ENCODE data around the gene PDIA4.

PDIA4 gene

GRCh38 chr7:148964483-148965267 lies 63.6 kb downstream of the PDIA4 start:
- H3K4me3 ChIP-seq (ENCODE audit: low read depth, low read length), result no peak overlapping the region
- in situ Hi-C loops (cut with HindIII; ENCODE audit: low sequenced_read_pairs), result loop anchor here (10.0 to 25.0 kb wide), 2 partner anchors 377 to 460 kb away; partner anchors contain the start of gene C7orf33
- DNase-seq (ENCODE audit: low read depth), result no peak
- TF ChIP-seq CTCF (IDR thresholded peaks at IDR 0.05; ENCODE audit: low read depth, low read length, missing control alignments), result no peak

GRCh38 chr7:148963583-148964482 lies 64.5 kb downstream of the PDIA4 start:
- H3K4me3 ChIP-seq (ENCODE audit: low read depth, low read length), result peak overlapping the region; percentile 40
- DNase-seq (ENCODE audit: low read depth), result no peak
- in situ Hi-C loops (cut with HindIII; ENCODE audit: low sequenced_read_pairs), result loop anchor here (10.0 to 25.0 kb wide), 2 partner anchors 377 to 459 kb away; partner anchors contain the start of gene C7orf33
- TF ChIP-seq CTCF (IDR thresholded peaks at IDR 0.05; ENCODE audit: low read depth, low read length, missing control alignments), result no peak

- peak overlapping the region; percentile 40 for H3K4me3 ChIP-seq (ENCODE audit: low read depth, low read length)
- in situ Hi-C loops (cut with HindIII; ENCODE audit: low sequenced_read_pairs), result loop anchor here (10.0 to 25.0 kb wide), 2 partner anchors 376 to 458 kb away; partner anchors contain the start of gene C7orf33
- peak; percentile 80 for TF ChIP-seq CTCF (IDR thresholded peaks at IDR 0.05; ENCODE audit: low read depth, low read length, missing control alignments)
- no peak for DNase-seq (ENCODE audit: low read depth)
Observed at GRCh38 chr7:148962823-148963582, 65.3 kb downstream of the PDIA4 start.

GRCh38 chr7:148962440-148962822 lies 65.9 kb downstream of the PDIA4 start:
- TF ChIP-seq CTCF (IDR thresholded peaks at IDR 0.05; ENCODE audit: low read depth, low read length, missing control alignments), result no peak
- DNase-seq (ENCODE audit: low read depth), result no peak
- H3K4me3 ChIP-seq (ENCODE audit: low read depth, low read length), result peak overlapping the region; percentile 40
- in situ Hi-C loops (cut with HindIII; ENCODE audit: low sequenced_read_pairs), result loop anchor here (10.0 to 25.0 kb wide), 2 partner anchors 375 to 458 kb away; partner anchors contain the start of gene C7orf33

- no peak for DNase-seq (ENCODE audit: low read depth)
- H3K4me3 ChIP-seq (ENCODE audit: low read depth, low read length), result no peak overlapping the region
- in situ Hi-C loops (cut with HindIII; ENCODE audit: low sequenced_read_pairs), result loop anchor here (10.0 to 25.0 kb wide), 2 partner anchors 372 to 455 kb away; partner anchors contain the start of gene C7orf33
- no peak for TF ChIP-seq CTCF (IDR thresholded peaks at IDR 0.05; ENCODE audit: low read depth, low read length, missing control alignments)
Observed at GRCh38 chr7:148959726-148960125, 68.6 kb downstream of the PDIA4 start.
